AML-193 (cell line): Measurements from ENCODE around the gene VOPP1.

Experiments
- DNase-seq, 2 experiments: peaks; one replicate each; lab custom pipeline; 2025; lab: John Stamatoyannopoulos, UW

VOPP1 gene

GRCh38 chr7:55468495-55468894 is 103.8 kb downstream of the VOPP1 start:
- no peak for DNase-seq

GRCh38 chr7:55467047-55467593 is 105.2 kb downstream of the VOPP1 start:
- no peak for DNase-seq

- no peak for DNase-seq
Measured at GRCh38 chr7:55465691-55466090, 106.6 kb downstream of the VOPP1 start.

GRCh38 chr7:55464422-55464821 is 107.9 kb downstream of the VOPP1 start:
- no peak for DNase-seq

- DNase-seq, result no peak
Measured at GRCh38 chr7:55463686-55464262, 108.5 kb downstream of the VOPP1 start.

- no peak for DNase-seq
Measured at GRCh38 chr7:55458351-55458750, 114.0 kb downstream of the VOPP1 start.

- DNase-seq, result no peak
Measured at GRCh38 chr7:55457801-55458200, 114.5 kb downstream of the VOPP1 start.

GRCh38 chr7:55452971-55453370 is 119.3 kb downstream of the VOPP1 start:
- no peak for DNase-seq

GRCh38 chr7:55449992-55450535 is 122.2 kb downstream of the VOPP1 start:
- DNase-seq, result no peak

- no peak for DNase-seq
Measured at GRCh38 chr7:55449205-55449991, 122.9 kb downstream of the VOPP1 start.

GRCh38 chr7:55448526-55448925 is 123.8 kb downstream of the VOPP1 start:
- DNase-seq, result no peak

GRCh38 chr7:55444786-55445185 is 127.5 kb downstream of the VOPP1 start:
- no peak for DNase-seq

GRCh38 chr7:55441774-55442522 is 130.4 kb downstream of the VOPP1 start:
- DNase-seq, result no peak

- DNase-seq, result no peak
Measured at GRCh38 chr7:55441002-55441401, 131.3 kb downstream of the VOPP1 start.

GRCh38 chr7:55440040-55440690 is 132.1 kb downstream of the VOPP1 start:
- DNase-seq, result no peak

- DNase-seq, result no peak
Measured at GRCh38 chr7:55439627-55440026, 132.7 kb downstream of the VOPP1 start.

GRCh38 chr7:55438757-55439525 is 133.4 kb downstream of the VOPP1 start:
- DNase-seq, result no peak

GRCh38 chr7:55438085-55438756 is 134.1 kb downstream of the VOPP1 start:
- DNase-seq, result no peak

GRCh38 chr7:55437375-55437774 is 134.9 kb downstream of the VOPP1 start:
- DNase-seq, result no peak

GRCh38 chr7:55436457-55436856 is 135.8 kb downstream of the VOPP1 start:
- DNase-seq, result no peak

- no peak for DNase-seq
Measured at GRCh38 chr7:55435466-55435865, 136.8 kb downstream of the VOPP1 start.
